HEK293 (cell line): Measurements from ENCODE around the gene HOXA4.

Source experiments
- BCL11A ChIP-seq: fragments of 450-650 bp; formaldehyde crosslinking; IDR thresholded peaks from 2 replicates; pipeline ENCODE4 v1.5.1; 2016; ENCODE audit warnings: low read depth, missing biosample characterization, missing genetic modification characterization
- BCL11B ChIP-seq: fragments of 450-650 bp; formaldehyde crosslinking; IDR thresholded peaks from 2 replicates; pipeline ENCODE4 v1.5.1; 2016; ENCODE audit warnings: low read depth, missing biosample characterization, missing genetic modification characterization
- GFI1B ChIP-seq: fragments of 450-650 bp; formaldehyde crosslinking; IDR thresholded peaks from 2 replicates; pipeline ENCODE4 v1.5.1; 2016; ENCODE audit warnings: missing biosample characterization, missing genetic modification characterization
- HOXD13 ChIP-seq: sonication (generic); formaldehyde crosslinking; IDR thresholded peaks from 2 replicates; pipeline ENCODE4 v1.8.0; 2022; ENCODE audit warnings: missing genetic modification reagents, borderline replicate concordance
- IKZF3 ChIP-seq: fragments of 450-650 bp; IDR thresholded peaks from 2 replicates; pipeline ENCODE4 v1.5.0; 2018; ENCODE audit warnings: missing biosample characterization, mild to moderate bottlenecking, missing genetic modification characterization, moderate library complexity
- KLF16 ChIP-seq: fragments of 450-650 bp; formaldehyde crosslinking; IDR thresholded peaks from 2 replicates; pipeline ENCODE4 v1.5.1; 2017; ENCODE audit warnings: missing biosample characterization, missing genetic modification characterization
- MYNN ChIP-seq: fragments of 450-650 bp; formaldehyde crosslinking; IDR thresholded peaks from 2 replicates; pipeline ENCODE4 v1.5.1; 2016; ENCODE audit warnings: missing biosample characterization, missing genetic modification characterization, borderline replicate concordance
- MZF1 ChIP-seq: fragments of 450-650 bp; formaldehyde crosslinking; IDR thresholded peaks from 2 replicates; pipeline ENCODE4 v1.5.1; 2017; ENCODE audit warnings: missing biosample characterization, missing genetic modification characterization, borderline replicate concordance
- PRDM6 ChIP-seq: fragments of 450-650 bp; formaldehyde crosslinking; IDR thresholded peaks from 2 replicates; pipeline ENCODE4 v1.5.1; 2017; ENCODE audit warnings: missing biosample characterization, missing genetic modification characterization
- ZNF19 ChIP-seq: fragments of 450-650 bp; formaldehyde crosslinking; IDR thresholded peaks from 2 replicates; pipeline ENCODE4; 2016; ENCODE audit warnings: missing biosample characterization, missing genetic modification characterization, low read depth
- ZNF223 ChIP-seq: fragments of 450-650 bp; formaldehyde crosslinking; IDR thresholded peaks from 2 replicates; pipeline ENCODE4 v1.5.1; 2016; ENCODE audit warnings: missing biosample characterization, missing genetic modification characterization
- ZNF335 ChIP-seq: fragments of 450-650 bp; formaldehyde crosslinking; conservative IDR thresholded peaks from 2 replicates; pipeline ENCODE4 v1.5.1; 2016; ENCODE audit warnings: missing biosample characterization, missing genetic modification characterization
- ZNF580 ChIP-seq: fragments of 450-650 bp; formaldehyde crosslinking; IDR thresholded peaks from 2 replicates; pipeline ENCODE4 v1.5.1; 2016; ENCODE audit warnings: missing biosample characterization, missing genetic modification characterization
- ZNF596 ChIP-seq: fragments of 450-650 bp; IDR thresholded peaks from 2 replicates; pipeline ENCODE4 v1.5.0; 2018; ENCODE audit warnings: missing biosample characterization, mild to moderate bottlenecking, missing genetic modification characterization, moderate library complexity
- ZNF600 ChIP-seq: fragments of 450-650 bp; formaldehyde crosslinking; IDR thresholded peaks from 2 replicates; pipeline ENCODE4 v1.5.1; 2016; ENCODE audit warnings: missing biosample characterization, missing genetic modification characterization
- ZNF623 ChIP-seq: fragments of 450-650 bp; formaldehyde crosslinking; IDR thresholded peaks from 2 replicates; pipeline ENCODE4 v1.5.1; 2016; ENCODE audit warnings: missing biosample characterization, missing genetic modification characterization
- ZNF629 ChIP-seq: fragments of 450-650 bp; formaldehyde crosslinking; IDR thresholded peaks from 2 replicates; pipeline ENCODE4 v1.5.1; 2017; ENCODE audit warnings: missing biosample characterization, missing genetic modification characterization
- ZSCAN4 ChIP-seq: fragments of 450-650 bp; formaldehyde crosslinking; IDR thresholded peaks from 2 replicates; pipeline ENCODE4 v1.5.1; 2017; ENCODE audit warnings: missing biosample characterization, missing genetic modification characterization
- ZXDB ChIP-seq: fragments of 450-650 bp; formaldehyde crosslinking; IDR thresholded peaks from 2 replicates; pipeline ENCODE4 v1.5.1; 2016; ENCODE audit warnings: missing biosample characterization, missing genetic modification characterization
- TF ChIP-seq, protein P1 (sequence below): fragments of 450-650 bp; formaldehyde crosslinking; IDR thresholded peaks from 2 replicates; pipeline ENCODE4 v1.5.1; 2016; ENCODE audit warnings: missing biosample characterization, missing genetic modification characterization, borderline replicate concordance
- TF ChIP-seq, protein P2 (sequence below): fragments of 450-650 bp; formaldehyde crosslinking; IDR thresholded peaks from 2 replicates; pipeline ENCODE4 v1.5.1; 2016; ENCODE audit warnings: missing biosample characterization, missing genetic modification characterization

HOXA4 gene

DNA sequence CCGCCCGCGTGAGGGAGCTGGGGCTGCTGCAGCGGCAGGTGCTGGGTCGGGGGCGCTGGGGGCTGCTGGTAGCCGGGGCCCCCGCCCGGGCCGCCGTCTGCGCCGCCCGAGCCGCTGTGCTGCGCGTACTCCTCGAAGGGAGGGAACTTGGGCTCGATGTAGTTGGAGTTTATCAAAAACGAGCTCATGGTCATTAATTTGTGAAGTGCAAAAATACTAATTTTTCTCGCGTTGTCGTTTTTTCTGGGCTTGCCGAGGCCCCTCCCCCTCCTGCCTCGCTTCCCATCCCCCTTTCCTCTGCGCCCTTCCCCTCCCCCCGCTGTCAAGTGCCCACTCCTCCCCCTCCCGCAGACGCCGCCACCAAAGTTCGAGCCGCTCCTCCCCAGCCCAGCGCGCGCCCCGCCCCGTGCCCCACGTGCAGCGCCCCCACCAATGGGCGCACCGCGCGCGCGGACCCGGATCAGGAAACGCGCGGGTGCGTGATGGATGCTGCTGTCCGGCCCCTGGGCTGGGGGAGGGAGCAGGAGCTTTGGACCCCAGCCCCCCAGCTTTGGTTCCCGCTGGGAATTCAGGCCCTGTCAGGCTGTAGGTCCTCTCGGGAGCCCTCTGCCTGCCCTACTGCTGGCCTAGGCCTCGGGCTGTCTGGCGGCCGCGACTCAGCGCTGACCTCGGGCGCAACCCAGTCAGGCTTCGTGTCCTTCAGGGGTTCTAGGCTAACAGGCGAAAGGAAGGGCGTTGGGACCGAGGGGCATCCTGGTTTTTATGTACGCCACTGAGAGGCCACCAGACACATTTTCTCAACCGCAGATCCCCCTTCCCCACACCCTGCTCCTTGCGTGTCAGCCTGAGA is at the start of gene HOXA4 (continued):
- TF ChIP-seq, protein P1, sequence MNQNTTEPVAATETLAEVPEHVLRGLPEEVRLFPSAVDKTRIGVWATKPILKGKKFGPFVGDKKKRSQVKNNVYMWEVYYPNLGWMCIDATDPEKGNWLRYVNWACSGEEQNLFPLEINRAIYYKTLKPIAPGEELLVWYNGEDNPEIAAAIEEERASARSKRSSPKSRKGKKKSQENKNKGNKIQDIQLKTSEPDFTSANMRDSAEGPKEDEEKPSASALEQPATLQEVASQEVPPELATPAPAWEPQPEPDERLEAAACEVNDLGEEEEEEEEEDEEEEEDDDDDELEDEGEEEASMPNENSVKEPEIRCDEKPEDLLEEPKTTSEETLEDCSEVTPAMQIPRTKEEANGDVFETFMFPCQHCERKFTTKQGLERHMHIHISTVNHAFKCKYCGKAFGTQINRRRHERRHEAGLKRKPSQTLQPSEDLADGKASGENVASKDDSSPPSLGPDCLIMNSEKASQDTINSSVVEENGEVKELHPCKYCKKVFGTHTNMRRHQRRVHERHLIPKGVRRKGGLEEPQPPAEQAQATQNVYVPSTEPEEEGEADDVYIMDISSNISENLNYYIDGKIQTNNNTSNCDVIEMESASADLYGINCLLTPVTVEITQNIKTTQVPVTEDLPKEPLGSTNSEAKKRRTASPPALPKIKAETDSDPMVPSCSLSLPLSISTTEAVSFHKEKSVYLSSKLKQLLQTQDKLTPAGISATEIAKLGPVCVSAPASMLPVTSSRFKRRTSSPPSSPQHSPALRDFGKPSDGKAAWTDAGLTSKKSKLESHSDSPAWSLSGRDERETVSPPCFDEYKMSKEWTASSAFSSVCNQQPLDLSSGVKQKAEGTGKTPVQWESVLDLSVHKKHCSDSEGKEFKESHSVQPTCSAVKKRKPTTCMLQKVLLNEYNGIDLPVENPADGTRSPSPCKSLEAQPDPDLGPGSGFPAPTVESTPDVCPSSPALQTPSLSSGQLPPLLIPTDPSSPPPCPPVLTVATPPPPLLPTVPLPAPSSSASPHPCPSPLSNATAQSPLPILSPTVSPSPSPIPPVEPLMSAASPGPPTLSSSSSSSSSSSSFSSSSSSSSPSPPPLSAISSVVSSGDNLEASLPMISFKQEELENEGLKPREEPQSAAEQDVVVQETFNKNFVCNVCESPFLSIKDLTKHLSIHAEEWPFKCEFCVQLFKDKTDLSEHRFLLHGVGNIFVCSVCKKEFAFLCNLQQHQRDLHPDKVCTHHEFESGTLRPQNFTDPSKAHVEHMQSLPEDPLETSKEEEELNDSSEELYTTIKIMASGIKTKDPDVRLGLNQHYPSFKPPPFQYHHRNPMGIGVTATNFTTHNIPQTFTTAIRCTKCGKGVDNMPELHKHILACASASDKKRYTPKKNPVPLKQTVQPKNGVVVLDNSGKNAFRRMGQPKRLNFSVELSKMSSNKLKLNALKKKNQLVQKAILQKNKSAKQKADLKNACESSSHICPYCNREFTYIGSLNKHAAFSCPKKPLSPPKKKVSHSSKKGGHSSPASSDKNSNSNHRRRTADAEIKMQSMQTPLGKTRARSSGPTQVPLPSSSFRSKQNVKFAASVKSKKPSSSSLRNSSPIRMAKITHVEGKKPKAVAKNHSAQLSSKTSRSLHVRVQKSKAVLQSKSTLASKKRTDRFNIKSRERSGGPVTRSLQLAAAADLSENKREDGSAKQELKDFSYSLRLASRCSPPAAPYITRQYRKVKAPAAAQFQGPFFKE = no peak
- TF ChIP-seq ZNF335 (tag by site-specific recombination) (peak; percentile 77), ZNF580 (tag by site-specific recombination) (no peak), IKZF3 (tag by site-specific recombination) (peak; percentile 68; the same call in 1 of the 2 replicates), ZNF596 (tag by site-specific recombination) (0 out of 2 replicates have a peak, but pooled peaks have one; percentile 6), MYNN (tag by site-specific recombination) (no peak), ZNF223 (tag by site-specific recombination) (no peak), ZNF623 (no peak), KLF16 (tag by site-specific recombination) (no peak), ZXDB (tag by site-specific recombination) (peak; percentile 94), ZSCAN4 (tag by site-specific recombination) (no peak), ZNF629 (tag by site-specific recombination) (peak; percentile 63), GFI1B (no peak), MZF1 (peak; percentile 92), BCL11A (tag by site-specific recombination) (peak; percentile 73), BCL11B (tag by site-specific recombination) (peak; percentile 52; the same call in 1 of the 2 replicates), HOXD13 (CRISPR knock-in tag) (no peak), PRDM6 (tag by site-specific recombination) (peak; percentile 93), ZNF600 (tag by site-specific recombination) (peak; percentile 87), ZNF19 (no peak)
- TF ChIP-seq, protein P2, sequence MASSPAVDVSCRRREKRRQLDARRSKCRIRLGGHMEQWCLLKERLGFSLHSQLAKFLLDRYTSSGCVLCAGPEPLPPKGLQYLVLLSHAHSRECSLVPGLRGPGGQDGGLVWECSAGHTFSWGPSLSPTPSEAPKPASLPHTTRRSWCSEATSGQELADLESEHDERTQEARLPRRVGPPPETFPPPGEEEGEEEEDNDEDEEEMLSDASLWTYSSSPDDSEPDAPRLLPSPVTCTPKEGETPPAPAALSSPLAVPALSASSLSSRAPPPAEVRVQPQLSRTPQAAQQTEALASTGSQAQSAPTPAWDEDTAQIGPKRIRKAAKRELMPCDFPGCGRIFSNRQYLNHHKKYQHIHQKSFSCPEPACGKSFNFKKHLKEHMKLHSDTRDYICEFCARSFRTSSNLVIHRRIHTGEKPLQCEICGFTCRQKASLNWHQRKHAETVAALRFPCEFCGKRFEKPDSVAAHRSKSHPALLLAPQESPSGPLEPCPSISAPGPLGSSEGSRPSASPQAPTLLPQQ (tag by site-specific recombination) = peak; percentile 54
